GM13977 (cell line): ENCODE data around the gene ZSCAN9.

Experiments used
- DNase-seq: peaks from one replicate; pipeline ENCODE4 v3.0.0; 2012; ENCODE audit warnings: low spot score
- in situ Hi-C: fragments of 300-500 bp; cut with MboI; formaldehyde crosslinking; loops from one replicate; pipeline ENCODE4 v1.12.0; 2022; ENCODE audit warnings: low sequenced_read_pairs, low pct_unique_long_range_greater_than_20kb, mixed read lengths, inconsistent platforms; ENCODE audit not compliant: unreplicated experiment
- TF ChIP-seq, protein P1 (sequence below): IDR thresholded peaks from 2 replicates; pipeline ENCODE4 v1.5.1; 2012; ENCODE audit warnings: mild to moderate bottlenecking, control low read depth; ENCODE audit not compliant: insufficient read depth; ENCODE audit errors: extremely low read depth, missing control alignments

ZSCAN9 gene

DNA sequence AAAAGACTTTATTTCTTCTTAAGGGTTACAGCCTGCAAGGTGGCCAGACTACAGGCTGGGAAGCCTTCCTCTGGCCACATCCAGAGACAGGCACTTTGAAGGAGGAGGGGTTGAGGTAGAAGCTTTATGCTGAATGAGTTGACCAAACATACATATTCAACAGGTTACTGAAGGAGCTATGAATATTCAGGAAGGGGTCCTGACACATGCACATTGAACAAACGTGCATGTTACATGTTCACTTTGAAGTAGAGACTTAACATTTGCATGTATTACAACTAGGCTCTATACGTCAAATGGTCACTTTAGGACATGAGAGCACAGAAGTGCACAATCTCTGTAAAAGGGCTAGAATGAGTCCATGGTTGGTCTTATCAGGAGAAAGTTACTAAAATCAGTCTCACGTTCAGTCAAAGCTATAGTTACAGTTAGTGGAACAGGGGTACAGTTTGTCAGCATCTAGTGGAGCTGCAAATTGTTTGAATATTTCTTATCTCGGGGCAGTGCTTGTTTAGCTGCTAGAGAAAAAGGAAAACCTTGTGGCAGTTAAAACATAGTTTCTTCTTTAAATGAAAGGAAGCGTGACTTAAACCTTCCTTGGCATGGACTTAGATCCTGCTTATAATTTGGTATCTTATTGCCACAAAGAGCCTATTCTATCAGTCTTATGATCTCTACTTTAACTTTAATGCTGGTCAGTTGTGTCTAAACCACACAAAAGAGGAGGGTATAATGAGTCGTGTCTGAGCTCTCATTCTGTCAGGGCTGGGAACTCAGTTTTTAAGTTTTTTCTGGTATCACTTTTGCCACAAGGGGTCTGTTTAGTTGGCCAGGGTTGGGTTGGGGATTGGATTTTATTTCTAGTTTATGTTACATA, 4.6 kb upstream of the ZSCAN9 start:
- in situ Hi-C loops: no loop called here
- DNase-seq: no peak
- TF ChIP-seq, protein P1, sequence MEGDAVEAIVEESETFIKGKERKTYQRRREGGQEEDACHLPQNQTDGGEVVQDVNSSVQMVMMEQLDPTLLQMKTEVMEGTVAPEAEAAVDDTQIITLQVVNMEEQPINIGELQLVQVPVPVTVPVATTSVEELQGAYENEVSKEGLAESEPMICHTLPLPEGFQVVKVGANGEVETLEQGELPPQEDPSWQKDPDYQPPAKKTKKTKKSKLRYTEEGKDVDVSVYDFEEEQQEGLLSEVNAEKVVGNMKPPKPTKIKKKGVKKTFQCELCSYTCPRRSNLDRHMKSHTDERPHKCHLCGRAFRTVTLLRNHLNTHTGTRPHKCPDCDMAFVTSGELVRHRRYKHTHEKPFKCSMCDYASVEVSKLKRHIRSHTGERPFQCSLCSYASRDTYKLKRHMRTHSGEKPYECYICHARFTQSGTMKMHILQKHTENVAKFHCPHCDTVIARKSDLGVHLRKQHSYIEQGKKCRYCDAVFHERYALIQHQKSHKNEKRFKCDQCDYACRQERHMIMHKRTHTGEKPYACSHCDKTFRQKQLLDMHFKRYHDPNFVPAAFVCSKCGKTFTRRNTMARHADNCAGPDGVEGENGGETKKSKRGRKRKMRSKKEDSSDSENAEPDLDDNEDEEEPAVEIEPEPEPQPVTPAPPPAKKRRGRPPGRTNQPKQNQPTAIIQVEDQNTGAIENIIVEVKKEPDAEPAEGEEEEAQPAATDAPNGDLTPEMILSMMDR: no peak

DNA sequence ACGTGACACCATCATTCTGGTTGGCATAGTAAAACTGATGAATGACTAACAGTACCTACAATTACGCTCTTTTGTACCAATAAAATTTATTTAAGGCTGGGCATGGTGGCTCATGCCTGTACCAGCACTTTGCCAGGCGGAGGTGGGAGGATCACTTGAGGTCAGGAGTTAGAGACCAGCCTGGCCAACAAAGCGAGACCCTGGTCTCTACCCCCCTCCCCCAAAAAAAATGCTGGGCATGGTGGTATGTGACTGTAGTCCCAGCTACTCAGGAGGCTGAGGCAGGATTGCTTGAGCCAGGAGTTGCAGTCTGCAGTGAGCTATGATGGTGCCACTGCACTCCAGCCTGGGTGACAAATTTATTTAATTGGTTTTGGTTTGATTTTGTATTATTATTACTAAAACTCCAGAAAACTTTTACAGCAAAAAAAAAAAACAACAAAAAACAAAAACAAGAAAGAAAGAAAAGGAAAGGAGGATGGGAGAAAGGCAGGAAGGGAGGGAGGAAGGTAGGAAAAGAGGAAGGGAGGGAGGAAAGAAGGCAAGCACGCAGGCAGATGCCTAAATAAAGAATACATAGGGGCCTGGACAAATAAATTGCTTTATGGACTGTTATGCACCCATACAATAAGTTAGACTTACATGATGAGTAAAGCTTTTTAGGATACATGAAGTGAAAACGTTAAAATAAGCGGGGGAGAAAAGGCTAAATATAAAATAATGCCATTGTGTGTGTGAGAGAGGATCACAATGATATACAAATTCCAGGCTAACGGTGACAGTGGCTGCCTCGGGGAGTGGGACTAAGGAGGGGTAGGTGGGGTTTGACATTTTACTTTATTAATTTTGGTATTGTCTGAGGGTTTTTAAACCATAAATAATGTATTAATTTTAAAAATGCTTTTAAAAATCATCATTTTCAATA, 682 bp upstream of the ZSCAN9 start:
- no peak for DNase-seq
- TF ChIP-seq, protein P1: no peak
- in situ Hi-C loops: no loop called here

DNA sequence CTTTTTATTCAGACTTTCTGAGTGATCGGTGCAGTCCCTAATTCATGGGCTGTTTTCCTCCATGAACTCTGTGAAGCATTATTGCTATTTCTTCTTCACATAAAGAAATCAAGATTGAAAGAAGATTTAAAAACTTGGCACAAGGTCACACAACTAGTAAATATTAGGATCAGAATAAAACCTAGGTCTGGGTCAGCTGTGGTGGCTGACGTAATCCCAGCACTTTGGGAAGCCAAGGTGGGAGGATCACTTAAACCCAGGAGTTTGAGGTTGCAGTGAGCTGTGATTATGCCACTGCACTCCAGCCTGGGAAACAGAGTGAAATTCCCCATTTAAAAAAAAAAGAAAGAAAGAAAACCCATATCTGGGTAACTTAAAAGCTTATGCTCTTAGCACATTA, 1.4 kb downstream of the ZSCAN9 start:
- in situ Hi-C loops: no loop called here

DNA sequence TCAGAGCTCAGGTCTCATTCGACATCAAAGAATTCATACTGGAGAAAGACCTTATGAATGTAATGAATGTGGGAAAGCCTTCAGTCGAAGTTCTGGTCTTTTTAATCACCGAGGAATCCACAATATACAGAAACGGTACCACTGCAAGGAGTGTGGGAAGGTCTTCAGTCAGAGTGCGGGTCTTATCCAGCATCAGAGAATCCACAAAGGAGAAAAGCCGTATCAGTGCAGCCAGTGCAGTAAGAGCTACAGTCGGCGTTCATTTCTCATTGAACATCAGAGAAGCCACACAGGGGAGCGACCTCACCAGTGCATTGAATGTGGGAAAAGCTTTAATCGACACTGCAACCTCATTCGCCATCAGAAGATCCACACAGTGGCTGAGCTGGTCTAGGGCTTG, 7.7 kb downstream of the ZSCAN9 start:
- TF ChIP-seq, protein P1: no peak
- in situ Hi-C loops: no loop called here
- no peak for DNase-seq

More for the DNA sequence above, 1.4 kb downstream of the ZSCAN9 start:
- TF ChIP-seq, protein P1: no peak
- DNase-seq: no peak

DNA sequence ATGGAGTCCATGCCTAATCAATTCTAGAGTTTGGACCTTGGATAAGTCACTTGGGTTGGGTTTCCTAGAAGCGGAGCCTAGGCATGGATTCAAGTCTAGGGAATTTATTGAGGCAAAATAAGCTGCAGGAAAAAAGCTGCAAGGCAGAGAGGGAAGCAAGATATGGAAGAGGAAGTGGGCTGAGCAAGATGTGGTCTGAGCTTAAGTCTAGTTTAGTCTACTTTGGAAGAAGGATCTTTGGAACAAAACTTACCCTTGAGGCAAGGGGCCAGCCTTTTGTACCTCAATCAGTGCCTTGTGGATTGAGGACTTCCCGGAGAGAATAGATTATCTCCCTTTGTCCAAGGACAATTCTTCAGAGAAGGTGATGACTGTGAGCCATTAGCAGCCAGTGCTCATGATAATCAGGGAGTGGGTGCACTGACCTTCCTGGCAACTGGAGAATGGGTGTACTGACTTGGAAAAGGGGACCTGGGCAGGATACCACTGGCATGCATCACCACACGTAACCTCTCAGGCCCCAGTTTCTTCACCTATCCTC, 10.9 kb downstream of the ZSCAN9 start:
- TF ChIP-seq, protein P1: no peak
- DNase-seq: no peak
- in situ Hi-C loops: no loop called here

DNA sequence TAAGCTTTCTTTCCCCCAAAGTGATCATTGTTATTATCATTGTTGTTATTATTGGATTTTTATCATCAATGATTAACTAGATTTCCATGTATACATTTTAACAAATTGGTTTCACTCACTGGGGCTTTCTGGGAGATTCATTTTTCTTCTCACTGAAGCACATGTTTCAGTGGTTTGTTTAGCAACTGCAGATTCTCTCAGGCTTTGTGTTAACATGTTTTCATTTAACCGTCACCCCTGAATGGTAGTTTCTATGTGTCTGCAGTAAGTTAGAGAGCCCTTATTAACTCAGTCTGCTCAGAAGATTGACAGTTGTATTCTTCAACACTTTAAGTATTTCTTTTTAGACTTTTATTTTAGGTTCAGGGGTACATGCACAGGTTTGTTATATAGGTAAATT, 14.6 kb downstream of the ZSCAN9 start:
- in situ Hi-C loops: no loop called here
- TF ChIP-seq, protein P1: no peak
- DNase-seq: no peak
